ENCODE results near the gene SLC35A2. TPM values are rescaled to one million over a fixed set of nuclear protein-coding genes. Genes with fewer than 3 reads are reported as not detected.
A peak's percentile ranks its signal among the peaks of the same experiment; 100 is the strongest.

Gene SLC35A2
- total RNA-seq, 1 donor from 2014 or later: 22.0 TPM

DNA sequence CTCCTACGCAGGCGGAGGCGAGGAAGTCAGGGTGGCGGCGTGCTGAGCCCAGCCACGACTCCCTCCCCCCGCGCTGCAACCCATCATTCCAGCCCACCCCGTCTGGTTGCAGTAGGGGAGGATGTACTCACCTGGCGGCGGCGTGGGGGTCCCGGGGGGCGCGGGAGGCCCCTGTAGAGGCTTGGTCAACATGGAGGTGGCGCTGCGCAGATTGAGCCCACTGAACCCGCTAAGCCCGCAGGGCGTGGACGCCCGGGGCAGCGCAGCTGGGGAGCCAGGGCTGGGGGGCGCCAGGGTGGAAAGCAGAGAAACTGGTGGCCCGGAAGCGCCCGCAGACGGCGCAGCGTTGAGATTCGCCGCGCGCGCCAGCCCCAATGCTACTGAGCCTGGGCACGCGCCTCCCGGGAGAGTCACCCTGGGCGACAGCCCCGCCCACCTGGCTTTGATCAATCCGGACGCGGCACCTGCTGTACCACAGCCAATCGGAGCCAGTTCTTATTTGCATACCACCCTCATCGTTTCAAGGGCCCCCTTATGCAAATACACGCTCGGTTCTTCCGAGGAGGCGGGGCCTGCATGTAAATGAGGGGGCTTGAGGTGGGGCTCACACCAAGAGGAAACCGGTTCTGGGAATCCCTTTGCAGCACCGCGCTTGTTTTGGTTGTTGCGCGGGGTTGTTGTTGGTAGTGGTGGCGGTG lies 7.3 kb upstream of the SLC35A2 start, which contains the start of gene PIM2:
Gene PIM2, minus strand, starts transcription at position 382 of the 698 bp plus-strand sequence. Its CDS starts 190 bp downstream, at position 192.
- peak; percentile 47 for DNase-seq (ENCODE audit: low read depth)
- TF ChIP-seq, protein P1, sequence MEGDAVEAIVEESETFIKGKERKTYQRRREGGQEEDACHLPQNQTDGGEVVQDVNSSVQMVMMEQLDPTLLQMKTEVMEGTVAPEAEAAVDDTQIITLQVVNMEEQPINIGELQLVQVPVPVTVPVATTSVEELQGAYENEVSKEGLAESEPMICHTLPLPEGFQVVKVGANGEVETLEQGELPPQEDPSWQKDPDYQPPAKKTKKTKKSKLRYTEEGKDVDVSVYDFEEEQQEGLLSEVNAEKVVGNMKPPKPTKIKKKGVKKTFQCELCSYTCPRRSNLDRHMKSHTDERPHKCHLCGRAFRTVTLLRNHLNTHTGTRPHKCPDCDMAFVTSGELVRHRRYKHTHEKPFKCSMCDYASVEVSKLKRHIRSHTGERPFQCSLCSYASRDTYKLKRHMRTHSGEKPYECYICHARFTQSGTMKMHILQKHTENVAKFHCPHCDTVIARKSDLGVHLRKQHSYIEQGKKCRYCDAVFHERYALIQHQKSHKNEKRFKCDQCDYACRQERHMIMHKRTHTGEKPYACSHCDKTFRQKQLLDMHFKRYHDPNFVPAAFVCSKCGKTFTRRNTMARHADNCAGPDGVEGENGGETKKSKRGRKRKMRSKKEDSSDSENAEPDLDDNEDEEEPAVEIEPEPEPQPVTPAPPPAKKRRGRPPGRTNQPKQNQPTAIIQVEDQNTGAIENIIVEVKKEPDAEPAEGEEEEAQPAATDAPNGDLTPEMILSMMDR (conservative IDR thresholded peaks at IDR 0.05; ENCODE audit: low read depth, low read length): no peak
- peak within 1 kb of the TSS; percentile 78 for H3K4me3 ChIP-seq (ENCODE audit: low read depth, low read length)

DNA sequence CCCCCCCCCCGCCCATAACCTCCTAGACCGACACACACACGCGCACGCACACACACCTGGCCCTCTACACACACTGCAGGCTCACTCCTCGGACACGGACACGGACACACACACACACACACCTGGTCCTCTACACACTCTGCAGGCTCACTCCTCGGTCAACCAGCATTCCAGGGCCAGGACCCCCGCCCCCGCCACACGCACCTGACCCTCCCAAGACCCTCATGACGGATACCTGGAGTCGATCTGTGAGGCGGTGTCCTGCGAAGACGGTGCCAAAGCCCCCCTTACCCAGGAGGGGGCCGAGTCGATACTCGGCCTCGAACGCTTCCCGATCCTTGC lies 6.8 kb upstream of the SLC35A2 start:
- TF ChIP-seq, protein P1 (conservative IDR thresholded peaks at IDR 0.05; ENCODE audit: low read depth, low read length): no peak
- no peak for DNase-seq (ENCODE audit: low read depth)
- peak overlapping the region; percentile 78 for H3K4me3 ChIP-seq (ENCODE audit: low read depth, low read length)

DNA sequence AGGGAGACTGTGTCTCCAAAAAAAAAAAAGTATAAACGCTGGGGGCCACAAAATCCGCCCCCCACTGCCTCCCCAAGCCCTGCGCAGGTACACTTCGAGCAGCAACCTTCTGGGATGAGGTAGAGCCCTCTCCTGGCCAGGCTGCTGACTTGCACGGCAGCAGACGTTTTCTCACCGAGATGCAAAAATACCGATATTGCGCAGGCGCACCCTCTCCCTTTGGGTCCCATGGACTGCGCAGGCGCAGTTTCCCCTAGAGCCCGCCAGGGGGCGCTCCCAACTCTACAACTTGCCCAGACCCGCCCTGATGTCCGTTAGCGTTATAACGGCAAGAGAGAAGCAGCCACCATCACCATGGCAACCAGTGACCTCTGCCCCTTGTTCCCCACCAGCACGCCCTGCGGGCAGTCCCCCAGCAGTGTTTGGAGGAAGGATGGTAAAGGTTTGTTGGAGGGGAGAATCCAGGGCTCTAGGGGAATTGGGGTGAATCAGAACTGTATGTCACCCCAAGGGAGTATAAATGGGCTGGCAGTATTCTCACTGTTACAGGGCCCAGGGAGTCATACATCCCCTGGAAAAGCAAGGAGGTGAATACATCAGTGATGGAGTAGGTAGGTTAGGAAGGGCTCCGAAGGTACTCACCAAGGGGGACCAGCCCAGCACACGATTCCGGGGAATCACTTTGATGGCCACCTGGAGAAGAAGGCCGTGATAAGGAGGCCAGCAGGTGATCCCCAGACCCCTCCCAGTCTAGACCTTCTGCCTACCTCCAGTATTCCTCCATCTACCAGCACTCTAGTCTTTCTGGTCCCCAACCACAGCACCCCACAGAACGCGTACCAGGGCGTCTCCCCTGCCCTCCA lies 5.9 kb upstream of the SLC35A2 start:
- H3K4me3 ChIP-seq (ENCODE audit: low read depth, low read length): peak overlapping the region; percentile 78
- TF ChIP-seq, protein P1 (conservative IDR thresholded peaks at IDR 0.05; ENCODE audit: low read depth, low read length): peak; percentile 77

DNA sequence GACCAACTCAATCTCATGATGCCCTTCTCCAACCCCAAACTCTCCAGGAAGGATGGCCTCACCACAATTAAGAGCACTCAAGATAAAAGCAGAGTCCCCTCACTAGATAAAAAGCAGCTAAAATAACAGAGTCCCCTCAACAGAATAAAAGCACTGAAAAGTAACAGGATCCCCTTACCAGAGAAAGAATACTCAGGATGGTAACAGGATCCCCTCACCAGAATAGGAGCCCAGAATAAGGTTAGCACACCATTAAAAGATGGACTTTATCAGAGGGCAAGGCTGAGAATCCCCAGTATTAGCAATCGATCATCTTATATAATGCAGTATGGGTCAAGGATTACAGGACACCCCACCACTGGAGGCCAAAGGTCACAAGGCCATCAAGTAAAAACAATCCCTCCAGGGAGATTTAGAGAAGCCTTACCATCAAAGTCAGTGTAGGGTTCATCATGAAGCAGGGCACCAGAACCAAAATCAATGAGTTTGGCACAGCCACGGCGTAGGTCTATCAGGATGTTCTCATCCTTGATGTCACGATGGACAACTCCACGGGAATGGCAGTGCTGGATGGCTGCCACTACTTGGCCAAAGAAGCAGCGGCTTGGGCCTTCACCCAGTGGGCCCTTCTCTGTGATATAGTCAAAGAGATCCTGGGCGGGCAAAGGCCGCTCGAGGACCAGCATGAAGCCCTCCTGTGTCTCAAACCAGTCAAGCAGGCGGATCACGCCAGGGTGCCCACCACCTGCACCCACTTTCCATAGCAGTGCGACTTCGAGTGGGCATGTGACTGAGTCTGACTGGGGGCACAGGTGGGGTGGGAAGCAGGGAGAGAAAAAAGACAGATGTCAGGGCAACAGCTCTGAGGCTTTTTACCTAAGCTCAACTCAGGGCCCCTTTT lies 3.4 kb upstream of the SLC35A2 start:
- no peak overlapping the region for H3K4me3 ChIP-seq (ENCODE audit: low read depth, low read length)
- TF ChIP-seq, protein P1 (conservative IDR thresholded peaks at IDR 0.05; ENCODE audit: low read depth, low read length): no peak
- DNase-seq (ENCODE audit: low read depth): no peak

More for the DNA sequence above, 5.9 kb upstream of the SLC35A2 start:
- DNase-seq (ENCODE audit: low read depth): peak; percentile 39

DNA sequence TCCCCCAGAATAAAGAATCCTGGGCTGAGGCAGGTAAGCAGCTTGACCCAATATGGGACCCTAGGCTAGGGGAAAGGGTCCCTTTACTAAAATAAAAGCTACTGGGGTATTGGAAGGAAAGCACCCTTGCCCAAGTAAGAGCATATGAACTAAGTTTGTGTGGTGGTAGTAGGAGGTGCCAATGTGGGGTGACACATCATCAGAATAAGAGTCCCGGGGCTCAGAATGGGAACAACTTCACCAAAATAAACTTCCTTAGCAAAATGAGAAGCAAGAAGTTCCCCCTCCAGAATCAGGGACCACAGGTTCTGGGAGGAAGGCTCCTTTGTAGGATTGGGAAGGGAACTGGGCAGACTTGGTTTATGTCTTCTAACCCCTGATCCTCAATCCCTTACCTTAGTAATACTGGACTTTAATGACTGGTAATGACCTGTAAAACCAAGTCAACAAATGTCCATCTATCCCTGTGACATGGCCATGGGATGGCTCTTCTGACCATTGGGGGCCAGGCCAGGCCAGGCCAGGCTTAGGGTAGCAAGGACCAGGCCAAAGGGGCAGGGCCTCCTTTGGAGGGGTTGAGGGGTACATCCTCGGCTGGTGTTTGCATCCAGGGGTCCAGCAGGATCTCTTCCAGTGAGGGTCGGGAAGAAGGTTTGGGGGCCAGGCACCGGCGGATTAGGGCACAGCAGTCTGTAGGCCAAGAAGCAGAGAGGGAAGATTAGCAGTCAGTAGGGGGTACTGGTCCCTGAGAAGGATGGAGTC lies 2.3 kb upstream of the SLC35A2 start:
- no peak overlapping the region for H3K4me3 ChIP-seq (ENCODE audit: low read depth, low read length)
- TF ChIP-seq, protein P1 (conservative IDR thresholded peaks at IDR 0.05; ENCODE audit: low read depth, low read length): no peak
- no peak for DNase-seq (ENCODE audit: low read depth)

DNA sequence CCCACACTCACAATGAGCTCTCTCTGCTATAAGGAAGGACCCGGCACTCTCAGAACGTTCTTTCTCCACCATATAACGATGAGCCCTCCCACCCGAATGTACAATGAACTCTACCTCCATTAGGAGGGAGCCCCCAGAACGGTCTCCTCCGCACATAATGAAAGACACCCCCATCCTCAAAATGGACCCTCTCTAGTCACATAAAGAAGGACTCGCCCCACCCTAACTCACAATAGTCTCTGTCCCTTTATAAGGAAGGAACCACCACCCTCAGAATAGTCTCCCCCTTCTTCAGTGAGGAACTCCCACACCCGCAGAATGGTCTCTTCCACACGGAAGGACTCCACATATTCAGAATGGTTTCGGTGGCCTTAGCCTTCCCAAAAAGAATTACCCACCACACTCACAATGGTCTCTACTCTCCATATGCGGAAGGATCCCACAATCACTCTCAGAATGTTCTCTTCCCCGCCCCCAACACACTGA lies 477 bp downstream of the SLC35A2 start:
- no peak for DNase-seq (ENCODE audit: low read depth)
- TF ChIP-seq, protein P1 (conservative IDR thresholded peaks at IDR 0.05; ENCODE audit: low read depth, low read length): no peak

More for the DNA sequence above, 477 bp downstream of the SLC35A2 start:
- H3K4me3 ChIP-seq (ENCODE audit: low read depth, low read length): peak overlapping the region; percentile 78

Data from epithelial cell of proximal tubule (primary cell).